Caco-2 (cell line): ENCODE measurements around the gene BICD1. TPM values are rescaled to one million over a fixed set of nuclear protein-coding genes. Genes with fewer than 3 reads are reported as not detected.

Experiments used
- Bru-seq: library from RNA; stranded (reverse); fragments of 400-500 nt; gene quantifications from one replicate; lab custom pipeline; 2021; lab: Mats Ljungman, UMichigan
- BruChase-seq, 2 experiments: library from RNA; stranded (reverse); fragments of 400-500 nt; gene quantifications; one replicate each; lab custom pipeline; 2021; lab: Mats Ljungman, UMichigan
- BruUV-seq: library from RNA; stranded (reverse); fragments of 400-500 nt; replicated peaks from 2 replicates; lab custom pipeline; 2021; lab: Mats Ljungman, UMichigan
- CTCF ChIA-PET: fragments of 300-600 bp; sonication (Branson Sonifier 250); formaldehyde crosslinking; loops from one replicate; lab custom pipeline; 2022; ENCODE audit warnings: antibody characterized with exemption; lab: Charles Lee
- POLR2A ChIA-PET: fragments of 300-600 bp; sonication (Branson Sonifier 250); formaldehyde crosslinking; loops from one replicate; lab custom pipeline; 2022; ENCODE audit warnings: antibody characterized with exemption; lab: Charles Lee
- DNase-seq, 2 experiments: peaks; one replicate each; pipeline versions ENCODE4 v3.0.0 to v3.0.0-alpha.2; 2020 to 2022
- H3K27me3 ChIP-seq: replicated peaks from 2 replicates; pipeline ENCODE4 v1.6.0; 2011; ENCODE audit warnings: low read length; ENCODE audit not compliant: control insufficient read depth, insufficient read depth
- H3K36me3 ChIP-seq: 2 replicates; pipeline ENCODE4 v1.5.1; 2011; ENCODE audit warnings: low read length; ENCODE audit not compliant: control insufficient read depth, insufficient read depth
- H3K4me1 ChIP-seq: fragments of 250-450 bp; sonication (Bioruptor Pico); 2 replicates; pipeline ENCODE4 v1.5.1; 2020; ENCODE audit warnings: mild to moderate bottlenecking
- H3K4me3 ChIP-seq: 2 replicates; pipeline ENCODE4 v1.5.1; 2011; ENCODE audit warnings: low read depth, mild to moderate bottlenecking, control low read depth, low read length
- H3K9me3 ChIP-seq: fragments of 250-450 bp; sonication (Bioruptor Pico); 2 replicates; pipeline ENCODE4 v1.5.1; 2020; ENCODE audit warnings: mild to moderate bottlenecking, moderate library complexity
- H3K27ac Mint-ChIP-seq: one replicate; pipeline ENCODE4 v1.8.0; 2022; ENCODE audit warnings: mixed read lengths; ENCODE audit not compliant: unreplicated experiment
- H3K27me3 Mint-ChIP-seq: one replicate; pipeline ENCODE4 v1.8.0; 2022; ENCODE audit warnings: mixed read lengths; ENCODE audit not compliant: insufficient read depth, unreplicated experiment
- H3K36me3 Mint-ChIP-seq: one replicate; pipeline ENCODE4 v1.8.0; 2022; ENCODE audit warnings: mild to moderate bottlenecking, mixed read lengths; ENCODE audit not compliant: insufficient read depth, unreplicated experiment
- H3K4me1 Mint-ChIP-seq: one replicate; pipeline ENCODE4 v1.8.0; 2022; ENCODE audit warnings: low read depth, mixed read lengths; ENCODE audit not compliant: unreplicated experiment
- H3K4me3 Mint-ChIP-seq: one replicate; pipeline ENCODE4 v1.8.0; 2022; ENCODE audit warnings: mild to moderate bottlenecking, moderate library complexity, mixed read lengths; ENCODE audit not compliant: unreplicated experiment
- H3K9me3 Mint-ChIP-seq: one replicate; pipeline ENCODE4 v1.8.0; 2022; ENCODE audit warnings: mixed read lengths; ENCODE audit not compliant: unreplicated experiment
- intact Hi-C: fragments of 100-400 bp; cut with micrococcal nuclease; formaldehyde crosslinking; loops from one replicate; pipeline ENCODE4 v1.10.0; 2022; ENCODE audit not compliant: unreplicated experiment
- long read RNA-seq: library from polyadenylated mRNA; stranded (forward); transcript quantifications from one replicate; pipeline ENCODE4 v2.0.0, GENCODE V29; 2022
- total RNA-seq: library from RNA; stranded (reverse); gene quantifications from 2 replicates; pipeline ENCODE4 v1.2.3, GENCODE V29; 2022
- TF ChIP-seq, protein P1 (sequence below), 2 experiments: fragments of 200-600 bp in 1 of 2; IDR thresholded peaks; 1 replicate in 1 of 2; 2 replicates in 1 of 2; pipeline versions ENCODE4 v1.5.1 to v1.8.0; 2011 to 2022; ENCODE audit warnings: antibody characterized with exemption in 1 of 2, control low read depth in 1 of 2, inconsistent platforms in 1 of 2, low read depth in 1 of 2, low read length in 1 of 2, mild to moderate bottlenecking in 1 of 2, moderate library complexity in 1 of 2; ENCODE audit not compliant: insufficient read depth in 1 of 2, severe bottlenecking in 1 of 2, unreplicated experiment in 1 of 2

BICD1 gene
- total RNA-seq (36.2 and 38.8 TPM in 2 replicates), Bru-seq, nascent RNA (percentile 73 among the genes with signal in this experiment), BruChase-seq, experiment 1, labeled RNA remaining after a 2-hour chase (percentile 69 among the genes with signal in this experiment), BruChase-seq, experiment 2, labeled RNA remaining after a 6-hour chase (percentile 70 among the genes with signal in this experiment)
- long read RNA-seq, transcript BICD1-207 (1 exons, 1,962 nt): major isoform, 14 of 28 reads
- long read RNA-seq, transcript BICD1-205 (2 exons, 1,328 nt): minor isoform, 9 of 28 reads
- long read RNA-seq, partial matches to known transcripts: 4 of 28 reads
- long read RNA-seq, other reads (novel, unspliced or antisense): 1 of 28 reads

DNA sequence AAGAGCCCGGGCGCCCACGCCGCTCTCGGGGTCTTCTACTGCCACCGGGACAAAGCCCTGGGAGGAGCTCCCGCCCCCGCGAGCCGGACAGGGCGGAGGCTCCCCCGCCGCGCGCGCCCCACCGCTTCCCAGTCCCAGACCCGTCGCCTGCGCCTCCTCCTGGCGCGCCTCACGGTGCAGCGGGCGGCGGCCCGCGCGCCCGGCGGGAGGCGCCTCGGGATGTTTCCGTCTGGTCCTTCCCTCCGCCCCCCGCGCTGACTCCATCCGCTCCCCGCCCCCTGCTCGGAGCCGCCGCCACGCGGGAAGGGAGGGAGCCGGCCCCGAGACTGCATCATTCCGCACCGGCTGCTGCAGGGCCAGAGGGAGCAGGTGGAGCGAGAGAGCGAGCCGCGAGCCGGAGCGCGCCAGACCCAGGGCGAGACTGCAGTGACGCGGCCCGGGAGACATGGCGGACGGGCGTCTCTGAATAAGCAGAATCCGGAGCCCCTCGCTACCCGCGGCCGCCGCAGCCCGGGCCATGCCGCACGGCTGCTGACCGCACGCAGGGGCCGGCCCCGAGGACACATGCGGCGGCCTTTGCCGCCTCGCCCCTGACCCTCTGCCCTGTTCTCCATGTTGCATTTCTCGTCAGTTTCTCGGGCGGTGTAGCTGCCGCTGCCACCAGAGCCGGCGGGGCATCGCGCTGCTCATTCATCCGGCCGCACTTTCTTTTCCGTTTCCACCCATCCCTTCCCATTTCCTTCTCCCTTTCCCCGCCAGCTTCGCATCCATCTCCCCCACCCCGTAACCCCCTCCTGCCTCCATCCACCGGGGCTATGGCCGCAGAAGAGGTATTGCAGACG is at the start of gene BICD1:
TSS of gene BICD1 (plus strand) at position 331 of the 842 bp plus-strand sequence. CDS start at position 816, 485 bp downstream.
- peaks cover 25% of the 10 kb centered on the region for H3K4me1 Mint-ChIP-seq
- Histone ChIP-seq H3K36me3 (no peaks in the 10 kb centered on the region), H3K27me3 (no peaks in the 10 kb centered on the region), H3K4me1 (peaks cover 26% of the 10 kb centered on the region), H3K9me3 (no peaks in the 10 kb centered on the region), H3K4me3 (peak within 1 kb of the TSS; percentile 91)
- H3K36me3 Mint-ChIP-seq: peaks cover 7% of the 10 kb centered on the region
- peak; percentile 96 to 98 for DNase-seq
- H3K9me3 Mint-ChIP-seq: no peaks in the 10 kb centered on the region
- CTCF ChIA-PET: interaction anchor here (0.6 to 2.0 kb wide), 8 partner anchors 12 to 454 kb away, joined by 3 to 10 read pairs (median 4); no protein-coding TSS in a partner anchor
- H3K27me3 Mint-ChIP-seq: no peaks in the 10 kb centered on the region
- BruUV-seq: no TSS peak
- peak within 1 kb of the TSS; percentile 82 for H3K4me3 Mint-ChIP-seq
- POLR2A ChIA-PET: interaction anchor here (0.6 to 1.0 kb wide), 6 partner anchors 15 to 453 kb away, joined by 3 to 5 read pairs (median 4); no protein-coding TSS in a partner anchor
- peak within 1 kb of the TSS; percentile 58 for H3K27ac Mint-ChIP-seq
- TF ChIP-seq, protein P1, sequence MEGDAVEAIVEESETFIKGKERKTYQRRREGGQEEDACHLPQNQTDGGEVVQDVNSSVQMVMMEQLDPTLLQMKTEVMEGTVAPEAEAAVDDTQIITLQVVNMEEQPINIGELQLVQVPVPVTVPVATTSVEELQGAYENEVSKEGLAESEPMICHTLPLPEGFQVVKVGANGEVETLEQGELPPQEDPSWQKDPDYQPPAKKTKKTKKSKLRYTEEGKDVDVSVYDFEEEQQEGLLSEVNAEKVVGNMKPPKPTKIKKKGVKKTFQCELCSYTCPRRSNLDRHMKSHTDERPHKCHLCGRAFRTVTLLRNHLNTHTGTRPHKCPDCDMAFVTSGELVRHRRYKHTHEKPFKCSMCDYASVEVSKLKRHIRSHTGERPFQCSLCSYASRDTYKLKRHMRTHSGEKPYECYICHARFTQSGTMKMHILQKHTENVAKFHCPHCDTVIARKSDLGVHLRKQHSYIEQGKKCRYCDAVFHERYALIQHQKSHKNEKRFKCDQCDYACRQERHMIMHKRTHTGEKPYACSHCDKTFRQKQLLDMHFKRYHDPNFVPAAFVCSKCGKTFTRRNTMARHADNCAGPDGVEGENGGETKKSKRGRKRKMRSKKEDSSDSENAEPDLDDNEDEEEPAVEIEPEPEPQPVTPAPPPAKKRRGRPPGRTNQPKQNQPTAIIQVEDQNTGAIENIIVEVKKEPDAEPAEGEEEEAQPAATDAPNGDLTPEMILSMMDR (IDR thresholded peaks at IDR 0.05; ENCODE audit: insufficient read depth in 1 of 2, low read depth in 1 of 2, low read length in 1 of 2, severe bottlenecking in 1 of 2, unreplicated experiment in 1 of 2): peak; percentile 37 to 69
- intact Hi-C loops: loop anchor here (1.0 to 5.0 kb wide), 8 partner anchors 46 to 571 kb away; partner anchors contain the start of genes DNM1L, ETFBKMT and RESF1

DNA sequence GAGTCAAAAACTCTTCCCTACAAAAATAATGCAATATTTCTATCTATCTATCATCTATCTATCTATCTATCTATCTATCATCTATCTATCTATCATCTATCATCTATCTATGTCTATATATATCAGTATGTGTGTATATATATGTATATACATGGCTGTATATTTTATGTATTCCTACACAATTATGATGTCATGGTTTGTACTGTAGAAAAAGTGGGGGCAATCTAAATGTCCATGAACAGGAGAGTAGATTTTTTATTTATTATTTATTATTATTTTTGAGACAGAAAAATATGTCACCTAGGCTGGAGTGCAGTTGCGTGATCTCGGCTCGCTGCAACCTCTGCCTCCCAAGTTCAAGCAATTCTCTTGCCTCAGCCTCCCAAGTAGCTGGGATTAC is 45.6 kb upstream of the BICD1 start:
- H3K36me3 ChIP-seq: no peaks in the 10 kb centered on the region
- Mint-ChIP-seq H3K27me3 (no peaks in the 10 kb centered on the region), H3K9me3 (peaks cover under 1% of the 10 kb centered on the region), H3K4me1 (no peaks in the 10 kb centered on the region), H3K36me3 (peaks cover 5% of the 10 kb centered on the region), H3K27ac (no peak overlapping the region), H3K4me3 (no peak overlapping the region)
- no peak overlapping the region for H3K4me3 ChIP-seq
- TF ChIP-seq, protein P1 (IDR thresholded peaks at IDR 0.05; ENCODE audit: insufficient read depth in 1 of 2, low read depth in 1 of 2, low read length in 1 of 2, severe bottlenecking in 1 of 2, unreplicated experiment in 1 of 2): no peak
- H3K4me1 ChIP-seq: no peaks in the 10 kb centered on the region
- BruUV-seq: no TSS peak
- intact Hi-C loops: loop anchor here (2.0 to 5.0 kb wide), 3 partner anchors 104 to 408 kb away; partner anchors contain the start of gene RESF1
- ChIA-PET CTCF (interaction anchor here (0.5 to 1.2 kb wide), 12 partner anchors 8 to 408 kb away, joined by 3 to 12 read pairs (median 4); partner anchors contain the start of gene BICD1), POLR2A (no interaction called here)
- peaks cover 11% of the 10 kb centered on the region; the same call in 1 of the 2 replicates for H3K9me3 ChIP-seq
- H3K27me3 ChIP-seq: no peaks in the 10 kb centered on the region
- DNase-seq: no peak
